K562 (cell line): ENCODE data around the gene LRGUK. TPM values are rescaled to one million over a fixed set of nuclear protein-coding genes. Genes with fewer than 3 reads are reported as not detected.
A peak's percentile ranks its signal among the peaks of the same experiment; 100 is the strongest.

ENCODE experiments used
- ARID3A ChIP-seq: IDR thresholded peaks from 2 replicates; pipeline ENCODE4 v1.6.1; 2012; ENCODE audit warnings: low read depth, low read length, improper control_type of control experiment, borderline replicate concordance
- CBX3 ChIP-seq, 2 experiments: IDR thresholded peaks; 1 replicate in 1 of 2; 2 replicates in 1 of 2; pipeline ENCODE4 v1.6.1; 2012; ENCODE audit warnings: inconsistent platforms in 2 of 2, low read length in 2 of 2, borderline replicate concordance in 1 of 2, control low read depth in 1 of 2
- CC2D1A ChIP-seq: fragments of 450-650 bp; IDR thresholded peaks from 2 replicates; pipeline ENCODE4 v1.6.1; 2017; ENCODE audit warnings: mild to moderate bottlenecking
- DMBX1 ChIP-seq: fragments of 250-450 bp; sonication (Bioruptor Pico); IDR thresholded peaks from 2 replicates; pipeline ENCODE4 v1.8.0; 2022; ENCODE audit warnings: inconsistent platforms, mild to moderate bottlenecking, moderate library complexity, borderline replicate concordance
- FOS ChIP-seq: IDR thresholded peaks from 3 replicates; pipeline ENCODE4 v1.6.1; 2011; ENCODE audit not compliant: insufficient read length; ENCODE audit errors: extremely low read depth
- FOXJ3 ChIP-seq: sonication (generic); formaldehyde crosslinking; IDR thresholded peaks from 2 replicates; pipeline ENCODE4 v1.4.0; 2020; ENCODE audit warnings: mild to moderate bottlenecking, missing genetic modification reagents
- JUNB ChIP-seq: fragments of 450-650 bp; formaldehyde crosslinking; conservative IDR thresholded peaks from 2 replicates; pipeline ENCODE4 v1.4.0; 2020; ENCODE audit warnings: mild to moderate bottlenecking
- MECOM ChIP-seq: fragments of 250-450 bp; sonication (Bioruptor Pico); IDR thresholded peaks from 2 replicates; pipeline ENCODE4 v1.8.0; 2022; ENCODE audit warnings: inconsistent platforms
- MYBL2 ChIP-seq, 2 experiments: fragments of 450-650 bp in 1 of 2; sonication (generic) in 1 of 2; formaldehyde crosslinking in 1 of 2; IDR thresholded peaks; 2 replicates each; pipeline versions ENCODE4 v1.6.1 to v1.8.1; 2017 to 2022; ENCODE audit warnings: borderline replicate concordance in 1 of 2, inconsistent platforms in 1 of 2, low read depth in 1 of 2, mild to moderate bottlenecking in 1 of 2, missing genetic modification reagents in 1 of 2, moderate library complexity in 1 of 2
- NCOA1 ChIP-seq: fragments of 450-650 bp; IDR thresholded peaks from 2 replicates; pipeline ENCODE4 v1.6.1; 2016; ENCODE audit warnings: low read depth
- NCOA4 ChIP-seq: fragments of 450-650 bp; IDR thresholded peaks from 2 replicates; pipeline ENCODE4 v1.6.1; 2018; ENCODE audit warnings: mild to moderate bottlenecking; ENCODE audit not compliant: partially characterized antibody
- NCOR1 ChIP-seq: fragments of 450-650 bp; IDR thresholded peaks from 2 replicates; pipeline ENCODE4 v1.6.1; 2016; ENCODE audit warnings: mild to moderate bottlenecking, moderate library complexity
- NFATC3 ChIP-seq: fragments of 450-650 bp; IDR thresholded peaks from 2 replicates; pipeline ENCODE4 v1.6.1; 2017; ENCODE audit warnings: mild to moderate bottlenecking
- NFE2 ChIP-seq: IDR thresholded peaks from 2 replicates; pipeline ENCODE4 v1.6.1; 2014; ENCODE audit warnings: antibody characterized with exemption, low read depth
- POLR2AphosphoS5 ChIP-seq: IDR thresholded peaks from 2 replicates; pipeline ENCODE4 v1.6.1; 2011; ENCODE audit warnings: mild to moderate bottlenecking, low read depth, low read length, moderate library complexity; ENCODE audit not compliant: control insufficient read depth, insufficient read depth
- POLR2B ChIP-seq: fragments of 450-650 bp; IDR thresholded peaks from 2 replicates; pipeline ENCODE4 v1.6.1; 2018; ENCODE audit warnings: low read depth; ENCODE audit not compliant: partially characterized antibody
- RBBP5 ChIP-seq: fragments of 200-600 bp; sonication (generic); IDR thresholded peaks from 2 replicates; pipeline ENCODE4 v1.6.1; 2012; ENCODE audit warnings: borderline replicate concordance, mild to moderate bottlenecking, low read length, control low read depth, inconsistent platforms; ENCODE audit not compliant: insufficient read depth, poor library complexity, severe bottlenecking
- SOX6 ChIP-seq: fragments of 450-650 bp; IDR thresholded peaks from 2 replicates; pipeline ENCODE4 v1.6.1; 2014; ENCODE audit warnings: mild to moderate bottlenecking
- SP1 ChIP-seq: sonication (generic); formaldehyde crosslinking; IDR thresholded peaks from 2 replicates; pipeline ENCODE4 v1.8.1; 2022; ENCODE audit warnings: mild to moderate bottlenecking, missing genetic modification reagents
- USF2 ChIP-seq: sonication (generic); formaldehyde crosslinking; IDR thresholded peaks from 2 replicates; pipeline ENCODE4 v1.5.0; 2020; ENCODE audit warnings: missing genetic modification reagents
- ZNF197 ChIP-seq: fragments of 200-800 bp; sonication (Bioruptor generic); IDR thresholded peaks from 2 replicates; pipeline ENCODE4 v1.6.1; 2016; ENCODE audit warnings: low read depth, missing genetic modification characterization, missing compliant biosample characterization
- polyA plus RNA-seq, 8 experiments: library from polyadenylated mRNA; depleted of rRNA in 4 of 8; stranded (reverse) in 5 of 8; unstranded in 3 of 8; fragments of >200 nt; fragmentation: Nextera tagmentation in 2 of 8; fragmentation: Illumina TruSeq in 1 of 8; extraction: Ambion mirVana in 2 of 8; extraction: Trizol in 1 of 8; gene quantifications; 2 replicates each; pipeline versions ENCODE4 v1.2.1 to v1.2.3, GENCODE V29; 2011 to 2014; ENCODE audit warnings: inconsistent platforms in 1 of 8, missing spikeins in 1 of 8
- total RNA-seq, 7 experiments: library from RNA; depleted of rRNA in 6 of 7; stranded (reverse); fragments of >200 nt in 6 of 7; fragmentation: Illumina TruSeq in 2 of 7; extraction: Trizol in 2 of 7; gene quantifications; 2 replicates each; pipeline versions ENCODE4 v1.2.1 to v1.2.3, GENCODE V29; 2011 to 2021; ENCODE audit warnings: low replicate concordance in 1 of 7
- TF ChIP-seq, protein P1 (sequence below), 2 experiments: IDR thresholded peaks in 1 of 2; conservative IDR thresholded peaks in 1 of 2; 2 replicates each; pipeline ENCODE4 v1.6.1; 2016; ENCODE audit warnings: low read depth in 2 of 2, mild to moderate bottlenecking in 1 of 2, missing compliant biosample characterization in 1 of 2, missing genetic modification characterization in 1 of 2, moderate library complexity in 1 of 2

Gene LRGUK
- total and polyA plus RNA-seq, 9 of the 15 experiments (the other 6 are each of a cell fraction or from before 2014, with no cell fraction given): 0.04 to 0.33 (median 0.18) TPM

- TF ChIP-seq POLR2AphosphoS5 (peak; percentile 34; the same call in 1 of the 2 replicates), ZNF197 (CRISPR knock-in tag) (0 out of 2 replicates have a peak, but pooled peaks have one; percentile 65), SP1 (CRISPR knock-in tag) (no peak), NFE2 (peak; percentile 76), CBX3 (IDR thresholded peaks at IDR 0.05; ENCODE audit: borderline replicate concordance in 1 of 2, low read length in 2 of 2) (peak in 1 of 2 experiments; percentile 43; a peak in 1 of 3 replicates), MYBL2 (IDR thresholded peaks at IDR 0.05; ENCODE audit: low read depth) (peak; percentile 40; the same call in 1 of the 2 replicates), MYBL2 (CRISPR knock-in tag; IDR thresholded peaks at IDR 0.05; ENCODE audit: borderline replicate concordance) (no peak), CC2D1A (0 out of 2 replicates have a peak, but pooled peaks have one; percentile 12), POLR2B (no peak), NCOA1 (0 out of 2 replicates have a peak, but pooled peaks have one; percentile 28), NCOA4 (no peak), FOXJ3 (CRISPR knock-in tag) (no peak), DMBX1 (CRISPR knock-in tag) (peak; percentile 45; the same call in 1 of the 2 replicates), RBBP5 (no peak), USF2 (CRISPR knock-in tag) (no peak), FOS (peak; percentile 87), NCOR1 (peak; percentile 60), ARID3A (0 out of 2 replicates have a peak, but pooled peaks have one; percentile 41), SOX6 (peak; percentile 90), JUNB (CRISPR knock-in tag) (peak; percentile 93), MECOM (CRISPR knock-in tag) (peak; percentile 48; the same call in 1 of the 2 replicates), NFATC3 (peak; percentile 25; the same call in 1 of the 2 replicates)
- TF ChIP-seq, protein P1, sequence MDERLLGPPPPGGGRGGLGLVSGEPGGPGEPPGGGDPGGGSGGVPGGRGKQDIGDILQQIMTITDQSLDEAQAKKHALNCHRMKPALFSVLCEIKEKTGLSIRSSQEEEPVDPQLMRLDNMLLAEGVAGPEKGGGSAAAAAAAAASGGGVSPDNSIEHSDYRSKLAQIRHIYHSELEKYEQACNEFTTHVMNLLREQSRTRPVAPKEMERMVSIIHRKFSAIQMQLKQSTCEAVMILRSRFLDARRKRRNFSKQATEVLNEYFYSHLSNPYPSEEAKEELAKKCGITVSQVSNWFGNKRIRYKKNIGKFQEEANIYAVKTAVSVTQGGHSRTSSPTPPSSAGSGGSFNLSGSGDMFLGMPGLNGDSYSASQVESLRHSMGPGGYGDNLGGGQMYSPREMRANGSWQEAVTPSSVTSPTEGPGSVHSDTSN (CRISPR knock-in tag; IDR thresholded peaks at IDR 0.05; ENCODE audit: low read depth): no peak
- TF ChIP-seq, protein P1 (tag; conservative IDR thresholded peaks at IDR 0.05; ENCODE audit: low read depth): 0 out of 2 replicates have a peak, but pooled peaks have one; percentile 16
These were observed 43.2 kb upstream of the LRGUK start (continued) for GRCh38 chr7:134083766-134084487.
